ENCODE results near the gene CD63.
A peak's percentile ranks its signal among the peaks of the same experiment; 100 is the strongest.

The CD63 gene

DNA sequence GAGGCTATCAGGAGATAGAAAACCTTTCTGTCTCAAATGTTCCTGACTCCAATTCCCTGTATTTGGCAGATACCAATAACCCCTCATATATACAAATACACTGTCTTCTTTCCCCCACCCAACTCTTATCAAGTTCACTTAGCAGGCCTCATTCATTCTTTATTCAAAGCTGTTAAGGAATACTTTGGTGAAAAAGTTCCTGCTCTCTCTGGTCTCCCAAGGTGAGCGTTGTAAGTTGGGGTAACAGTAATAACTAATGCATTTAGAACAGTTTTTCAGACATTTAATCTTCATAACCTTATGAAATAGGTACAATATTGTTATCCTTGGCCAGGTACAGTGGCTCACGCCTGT lies 10.2 kb upstream of the CD63 start:
- peak overlapping the region; percentile 58 for H3K4me3 ChIP-seq (ENCODE audit: low read depth, low read length)
- no peak for DNase-seq (ENCODE audit: low read depth)
- in situ Hi-C loops (cut with HindIII; ENCODE audit: low sequenced_read_pairs): no loop called here
- TF ChIP-seq, protein P1, sequence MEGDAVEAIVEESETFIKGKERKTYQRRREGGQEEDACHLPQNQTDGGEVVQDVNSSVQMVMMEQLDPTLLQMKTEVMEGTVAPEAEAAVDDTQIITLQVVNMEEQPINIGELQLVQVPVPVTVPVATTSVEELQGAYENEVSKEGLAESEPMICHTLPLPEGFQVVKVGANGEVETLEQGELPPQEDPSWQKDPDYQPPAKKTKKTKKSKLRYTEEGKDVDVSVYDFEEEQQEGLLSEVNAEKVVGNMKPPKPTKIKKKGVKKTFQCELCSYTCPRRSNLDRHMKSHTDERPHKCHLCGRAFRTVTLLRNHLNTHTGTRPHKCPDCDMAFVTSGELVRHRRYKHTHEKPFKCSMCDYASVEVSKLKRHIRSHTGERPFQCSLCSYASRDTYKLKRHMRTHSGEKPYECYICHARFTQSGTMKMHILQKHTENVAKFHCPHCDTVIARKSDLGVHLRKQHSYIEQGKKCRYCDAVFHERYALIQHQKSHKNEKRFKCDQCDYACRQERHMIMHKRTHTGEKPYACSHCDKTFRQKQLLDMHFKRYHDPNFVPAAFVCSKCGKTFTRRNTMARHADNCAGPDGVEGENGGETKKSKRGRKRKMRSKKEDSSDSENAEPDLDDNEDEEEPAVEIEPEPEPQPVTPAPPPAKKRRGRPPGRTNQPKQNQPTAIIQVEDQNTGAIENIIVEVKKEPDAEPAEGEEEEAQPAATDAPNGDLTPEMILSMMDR (IDR thresholded peaks at IDR 0.05; ENCODE audit: low read depth, low read length, missing control alignments): no peak

- TF ChIP-seq, protein P1 (IDR thresholded peaks at IDR 0.05; ENCODE audit: low read depth, low read length, missing control alignments): peak; percentile 74
- in situ Hi-C loops (cut with HindIII; ENCODE audit: low sequenced_read_pairs): no loop called here
- DNase-seq (ENCODE audit: low read depth): peak; percentile 82
- H3K4me3 ChIP-seq (ENCODE audit: low read depth, low read length): peak overlapping the region; percentile 58
These were observed 9.6 kb upstream of the CD63 start for GRCh38 chr12:55738123-55739024.

DNA sequence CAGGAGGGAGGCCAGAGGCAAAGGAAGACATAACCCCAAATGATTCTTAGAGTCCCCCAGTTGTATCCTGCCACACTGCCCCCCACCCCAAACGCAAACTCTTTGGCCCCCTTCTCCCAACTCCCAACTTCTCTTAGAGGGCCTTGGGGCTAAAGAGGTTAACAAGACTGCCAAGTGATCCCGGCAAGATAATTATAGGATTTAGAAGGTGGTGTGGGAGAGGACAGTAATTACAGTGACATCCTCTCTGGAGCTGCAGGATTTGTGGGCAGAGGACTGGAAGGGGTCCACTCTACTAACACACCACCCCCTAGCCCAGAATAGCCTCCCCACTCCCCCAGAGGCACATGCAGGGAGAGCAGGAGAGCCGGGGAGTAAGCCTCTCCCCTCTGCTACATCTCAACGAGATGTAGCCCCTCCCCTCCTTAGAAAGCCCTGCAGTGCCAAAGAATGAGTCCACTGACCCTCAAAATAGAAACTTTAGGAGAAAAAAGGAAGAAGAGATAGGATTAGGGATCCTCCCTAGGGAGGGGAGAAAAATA lies 8.8 kb upstream of the CD63 start:
- TF ChIP-seq, protein P1 (IDR thresholded peaks at IDR 0.05; ENCODE audit: low read depth, low read length, missing control alignments): no peak
- in situ Hi-C loops (cut with HindIII; ENCODE audit: low sequenced_read_pairs): no loop called here
- H3K4me3 ChIP-seq (ENCODE audit: low read depth, low read length): peak overlapping the region; percentile 58
- DNase-seq (ENCODE audit: low read depth): no peak

DNA sequence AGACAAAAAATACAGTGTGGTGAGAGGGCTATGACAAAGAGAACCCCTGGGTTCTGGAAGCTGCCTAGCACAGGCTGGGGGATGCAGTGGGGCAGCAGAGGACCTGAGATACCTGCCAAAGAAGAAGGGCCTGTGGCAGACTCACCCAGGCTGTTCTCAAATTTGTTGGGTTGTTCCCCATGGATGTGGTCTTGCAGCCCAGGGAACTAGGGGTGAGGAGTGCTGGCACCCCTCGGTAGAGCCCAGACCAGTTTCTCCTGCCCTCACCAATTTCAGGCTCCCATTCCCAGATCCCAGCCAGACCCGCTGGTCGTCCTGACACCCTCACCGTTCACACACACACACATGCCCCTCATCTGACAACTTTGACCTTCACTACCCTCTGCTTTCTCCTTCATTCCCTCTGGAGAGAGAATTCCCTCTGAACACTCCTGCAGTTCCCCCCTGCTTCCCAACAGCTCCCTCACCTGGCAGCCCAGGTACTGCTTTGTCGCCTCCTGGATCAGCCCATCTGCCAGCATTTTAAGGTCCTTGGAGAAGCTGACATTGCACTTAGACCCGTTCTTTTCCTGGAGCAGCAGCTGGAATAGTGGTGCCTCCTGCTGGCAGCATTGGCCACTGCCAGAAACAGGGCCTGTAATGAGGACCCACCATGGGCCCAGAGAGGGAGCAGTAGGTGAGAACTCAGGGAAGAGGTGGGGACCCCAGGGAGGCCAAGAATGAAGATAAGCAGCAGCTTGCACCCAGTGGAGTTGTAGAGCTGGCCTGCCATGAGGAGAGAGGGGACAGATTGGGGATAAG lies 8.2 kb upstream of the CD63 start:
- H3K4me3 ChIP-seq (ENCODE audit: low read depth, low read length): no peak overlapping the region
- in situ Hi-C loops (cut with HindIII; ENCODE audit: low sequenced_read_pairs): no loop called here
- DNase-seq (ENCODE audit: low read depth): no peak
- TF ChIP-seq, protein P1 (IDR thresholded peaks at IDR 0.05; ENCODE audit: low read depth, low read length, missing control alignments): peak; percentile 87

GRCh38 chr12:55736076-55736475 lies 7.3 kb upstream of the CD63 start:
- in situ Hi-C loops (cut with HindIII; ENCODE audit: low sequenced_read_pairs): no loop called here
- H3K4me3 ChIP-seq (ENCODE audit: low read depth, low read length): no peak overlapping the region
- no peak for DNase-seq (ENCODE audit: low read depth)
- TF ChIP-seq, protein P1 (IDR thresholded peaks at IDR 0.05; ENCODE audit: low read depth, low read length, missing control alignments): no peak

DNA sequence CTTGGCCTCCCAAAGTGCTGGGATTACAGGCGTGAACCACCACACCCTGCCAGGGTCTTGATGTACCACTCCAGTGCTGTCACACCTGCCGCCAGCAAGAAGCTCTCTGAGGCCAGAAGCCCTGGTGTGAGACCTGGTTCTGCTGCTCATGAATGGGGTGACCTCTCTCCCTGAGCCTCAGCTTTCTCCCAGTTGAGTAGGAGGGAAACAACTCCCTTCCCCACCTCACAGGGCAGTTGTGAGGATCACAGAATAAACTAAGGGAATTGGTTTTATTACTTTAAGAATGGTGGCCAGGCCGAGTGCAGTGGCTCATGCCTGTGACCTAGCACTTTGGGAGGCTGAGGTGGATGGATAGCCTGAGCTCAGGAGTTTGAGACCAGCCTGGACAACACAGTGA lies 5.8 kb upstream of the CD63 start:
- TF ChIP-seq, protein P1 (IDR thresholded peaks at IDR 0.05; ENCODE audit: low read depth, low read length, missing control alignments): no peak
- in situ Hi-C loops (cut with HindIII; ENCODE audit: low sequenced_read_pairs): no loop called here
- H3K4me3 ChIP-seq (ENCODE audit: low read depth, low read length): no peak overlapping the region
- no peak for DNase-seq (ENCODE audit: low read depth)

Data from astrocyte of the cerebellum (primary cell).